ENCODE results near the gene ACTRT2. TPM values are rescaled to one million over a fixed set of nuclear protein-coding genes. Genes with fewer than 3 reads are reported as not detected.

Gene ACTRT2
- total RNA-seq, 2 experiments from 2014 or later = not detected

DNA sequence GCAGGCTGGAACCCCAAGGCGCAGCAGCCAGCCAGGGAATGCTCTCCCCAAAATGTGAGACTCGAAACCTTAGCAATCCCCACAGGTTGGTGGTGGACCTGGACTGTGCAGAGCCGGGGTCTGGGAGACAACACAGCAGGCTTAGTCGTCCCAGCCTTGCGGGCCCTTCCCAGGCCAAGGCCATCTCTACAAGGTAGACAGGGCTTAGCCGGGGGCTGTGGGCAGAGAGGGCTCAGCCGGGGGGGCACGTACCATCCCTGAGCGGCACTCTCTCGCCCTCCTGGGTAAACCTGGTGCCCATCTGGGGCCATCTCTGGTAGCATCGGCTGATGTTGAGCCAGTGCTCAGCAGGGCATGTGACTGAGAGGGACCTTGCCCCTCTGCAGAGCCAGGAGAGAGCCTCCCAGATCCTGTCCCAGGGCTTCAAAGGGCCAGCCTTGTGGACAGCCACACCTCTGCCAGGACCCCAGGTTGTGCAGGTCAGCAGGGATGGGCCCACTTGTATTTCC is 2.2 kb upstream of the ACTRT2 start:
- no peaks in the 10 kb centered on the region for H3K4me1 Mint-ChIP-seq (ENCODE audit: low read depth)
- no peak overlapping the region for H3K27ac Mint-ChIP-seq
- no peaks in the 10 kb centered on the region for H3K36me3 Mint-ChIP-seq (ENCODE audit: low read depth)
- intact Hi-C loops (cut with micrococcal nuclease) = no loop called here
- CTCF ChIA-PET = no interaction called here
- H3K27me3 Mint-ChIP-seq (ENCODE audit: low read depth) = no peaks in the 10 kb centered on the region
- no peak overlapping the region for H3K4me3 Mint-ChIP-seq
- no peak for DNase-seq
- H3K9me3 Mint-ChIP-seq = no peaks in the 10 kb centered on the region

DNA sequence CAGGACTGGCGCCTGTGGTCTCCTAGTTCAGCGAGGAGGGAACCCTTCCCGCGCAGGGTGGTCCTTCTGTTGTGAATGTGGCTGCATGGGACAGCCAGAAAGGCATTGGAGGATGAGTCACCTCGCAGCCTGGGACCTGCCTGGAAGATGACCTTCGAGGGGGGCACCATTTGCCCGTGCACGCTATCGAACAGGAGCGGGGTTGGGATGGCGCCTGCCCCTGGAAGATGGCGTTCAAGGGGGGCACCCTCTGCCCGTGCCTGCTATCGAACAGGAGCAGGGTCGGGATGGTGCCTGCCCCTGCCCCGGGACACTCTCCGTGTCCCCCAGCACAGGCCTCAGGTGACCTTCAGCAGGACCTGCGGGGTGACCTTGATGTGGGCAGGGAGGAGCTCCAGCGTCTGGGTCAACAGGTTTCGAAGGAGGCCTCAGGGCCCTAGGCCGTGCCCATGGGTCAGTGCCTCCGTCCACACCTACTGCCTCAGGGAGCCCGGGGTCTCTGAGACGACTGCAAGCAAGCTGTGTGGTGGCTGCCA is 1.7 kb upstream of the ACTRT2 start:
- H3K36me3 Mint-ChIP-seq (ENCODE audit: low read depth) = no peaks in the 10 kb centered on the region
- no peaks in the 10 kb centered on the region for H3K27me3 Mint-ChIP-seq (ENCODE audit: low read depth)
- H3K27ac Mint-ChIP-seq = no peak overlapping the region
- H3K9me3 Mint-ChIP-seq = no peaks in the 10 kb centered on the region
- no peak overlapping the region for H3K4me3 Mint-ChIP-seq
- CTCF ChIA-PET = no interaction called here
- H3K4me1 Mint-ChIP-seq (ENCODE audit: low read depth) = no peaks in the 10 kb centered on the region
- intact Hi-C loops (cut with micrococcal nuclease) = no loop called here
- DNase-seq = no peak

DNA sequence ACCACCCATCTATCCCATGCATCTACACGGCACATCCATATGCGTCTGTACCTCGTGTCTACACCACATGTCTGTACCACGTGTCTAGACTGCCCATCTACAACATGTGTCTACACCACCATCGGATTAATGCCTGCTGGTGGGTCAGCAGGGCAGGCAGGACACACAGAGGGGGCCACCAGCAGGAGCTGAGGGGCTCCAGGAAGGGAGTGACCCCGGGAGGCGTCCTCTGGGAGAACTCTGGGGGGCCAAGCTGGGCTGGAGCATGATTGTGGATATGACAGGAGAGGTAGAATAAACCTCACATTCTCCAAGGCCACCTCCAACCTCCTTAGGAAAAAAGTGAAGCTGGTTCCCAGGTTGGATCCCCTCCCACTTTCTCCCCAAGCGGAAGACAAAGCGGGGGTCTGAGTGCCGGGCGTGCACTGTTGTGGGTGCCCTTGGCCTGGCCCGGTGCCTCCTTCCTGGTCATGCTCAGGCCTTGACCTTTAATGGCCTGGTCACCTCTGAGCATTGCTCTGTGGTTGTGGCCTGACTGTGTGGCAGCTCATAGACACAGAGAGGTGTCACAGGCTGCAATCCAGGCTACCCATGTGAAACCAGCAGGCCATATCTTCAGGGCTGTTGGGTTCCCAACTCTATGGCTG is 881 bp upstream of the ACTRT2 start:
- no peak for DNase-seq
- H3K4me3 Mint-ChIP-seq = no peak overlapping the region
- CTCF ChIA-PET = no interaction called here
- no peaks in the 10 kb centered on the region for H3K36me3 Mint-ChIP-seq (ENCODE audit: low read depth)
- H3K9me3 Mint-ChIP-seq = no peaks in the 10 kb centered on the region
- H3K27me3 Mint-ChIP-seq (ENCODE audit: low read depth) = no peaks in the 10 kb centered on the region
- no peak overlapping the region for H3K27ac Mint-ChIP-seq
- H3K4me1 Mint-ChIP-seq (ENCODE audit: low read depth) = no peaks in the 10 kb centered on the region
- intact Hi-C loops (cut with micrococcal nuclease) = no loop called here

DNA sequence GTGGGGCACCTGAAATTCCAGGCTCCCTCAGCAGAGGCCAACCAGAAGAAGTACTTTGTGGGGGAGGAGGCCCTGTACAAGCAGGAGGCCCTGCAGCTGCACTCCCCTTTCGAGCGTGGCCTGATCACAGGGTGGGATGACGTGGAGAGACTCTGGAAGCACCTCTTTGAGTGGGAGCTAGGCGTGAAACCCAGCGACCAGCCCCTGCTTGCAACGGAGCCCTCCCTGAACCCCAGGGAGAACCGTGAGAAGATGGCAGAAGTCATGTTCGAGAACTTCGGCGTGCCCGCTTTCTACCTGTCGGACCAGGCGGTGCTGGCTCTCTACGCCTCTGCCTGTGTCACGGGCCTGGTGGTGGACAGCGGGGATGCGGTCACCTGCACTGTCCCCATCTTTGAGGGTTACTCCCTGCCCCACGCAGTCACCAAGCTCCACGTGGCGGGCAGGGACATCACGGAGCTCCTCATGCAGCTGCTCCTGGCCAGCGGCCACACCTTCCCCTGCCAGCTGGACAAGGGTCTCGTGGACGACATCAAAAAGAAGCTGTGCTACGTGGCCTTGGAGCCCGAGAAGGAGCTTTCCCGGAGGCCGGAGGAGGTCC is 634 bp downstream of the ACTRT2 start:
- no peak for DNase-seq
- CTCF ChIA-PET = interaction anchor here (0.7 to 1.0 kb wide), 2 partner anchors 182 to 398 kb away, joined by 3 read pairs; no protein-coding TSS in a partner anchor
- Mint-ChIP-seq H3K27me3 (ENCODE audit: low read depth) (no peaks in the 10 kb centered on the region), H3K27ac (no peak overlapping the region), H3K4me3 (no peak overlapping the region), H3K9me3 (no peaks in the 10 kb centered on the region), H3K36me3 (ENCODE audit: low read depth) (no peaks in the 10 kb centered on the region), H3K4me1 (ENCODE audit: low read depth) (no peaks in the 10 kb centered on the region)
- intact Hi-C loops (cut with micrococcal nuclease) = no loop called here

DNA sequence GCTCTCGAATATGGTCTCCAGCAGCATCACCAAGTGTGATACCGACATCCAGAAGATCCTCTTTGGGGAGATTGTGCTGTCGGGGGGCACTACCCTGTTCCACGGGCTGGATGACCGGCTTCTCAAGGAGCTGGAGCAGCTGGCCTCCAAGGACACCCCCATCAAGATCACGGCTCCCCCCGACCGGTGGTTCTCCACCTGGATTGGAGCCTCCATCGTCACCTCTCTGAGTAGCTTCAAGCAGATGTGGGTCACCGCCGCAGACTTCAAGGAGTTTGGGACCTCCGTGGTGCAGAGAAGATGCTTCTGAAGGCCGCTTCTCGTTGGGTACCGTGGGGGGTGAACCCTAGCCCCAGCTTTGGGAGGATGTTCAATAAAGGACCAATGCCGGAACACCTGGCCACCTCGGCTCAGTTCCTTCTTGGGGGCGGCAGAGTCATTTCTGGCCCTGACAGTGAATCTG is 1.3 kb downstream of the ACTRT2 start:
- CTCF ChIA-PET = interaction anchor here (1.0 kb wide), 1 partner anchor 183 kb away, joined by 3 read pairs; no protein-coding TSS in a partner anchor
- H3K27ac Mint-ChIP-seq = no peak overlapping the region
- H3K36me3 Mint-ChIP-seq (ENCODE audit: low read depth) = no peaks in the 10 kb centered on the region
- no peak overlapping the region for H3K4me3 Mint-ChIP-seq
- DNase-seq = no peak
- H3K27me3 Mint-ChIP-seq (ENCODE audit: low read depth) = no peaks in the 10 kb centered on the region
- H3K9me3 Mint-ChIP-seq = no peaks in the 10 kb centered on the region
- H3K4me1 Mint-ChIP-seq (ENCODE audit: low read depth) = no peaks in the 10 kb centered on the region
- intact Hi-C loops (cut with micrococcal nuclease) = no loop called here

DNA sequence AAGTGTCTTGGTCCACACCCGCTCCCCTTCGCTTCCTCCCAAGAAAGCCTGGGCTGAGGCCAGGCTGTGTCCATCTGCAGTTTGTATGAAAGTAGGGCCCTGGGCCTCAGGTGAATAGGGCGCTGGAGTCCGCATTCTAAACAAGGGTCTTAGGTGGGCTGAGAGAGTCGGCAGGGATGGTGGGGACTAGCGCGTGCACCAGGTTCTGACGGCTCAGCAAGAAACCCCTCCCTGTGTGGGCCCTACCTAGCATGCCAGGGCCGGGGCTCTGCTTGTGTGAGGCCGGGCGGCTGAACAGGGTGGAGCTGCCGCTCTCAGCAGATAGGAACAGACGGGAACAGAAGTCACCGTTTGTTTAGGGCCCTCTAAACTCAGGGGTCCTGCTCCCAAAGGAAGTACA is 1.7 kb downstream of the ACTRT2 start:
- CTCF ChIA-PET = no interaction called here

DNA sequence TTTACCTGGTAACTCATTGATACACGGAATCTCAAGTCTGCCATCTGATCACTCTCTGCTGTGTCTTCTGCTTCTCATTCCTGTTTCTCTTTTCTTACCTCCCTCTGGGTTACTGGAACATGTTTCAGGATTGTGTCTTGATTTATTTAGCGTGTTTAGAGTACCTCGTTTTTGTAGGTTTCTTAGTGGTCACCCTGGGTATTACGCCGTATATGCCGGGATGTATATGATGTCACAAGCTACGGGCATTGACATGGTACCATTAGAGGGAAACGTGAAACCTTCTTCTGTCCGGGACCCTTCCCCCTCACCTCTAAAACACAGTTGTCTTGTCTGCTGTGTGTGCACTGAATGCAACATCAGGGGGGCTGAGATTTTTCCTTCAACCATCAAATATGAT is 2.8 kb downstream of the ACTRT2 start:
- Mint-ChIP-seq H3K27me3 (ENCODE audit: low read depth) (no peaks in the 10 kb centered on the region), H3K9me3 (no peaks in the 10 kb centered on the region), H3K4me3 (no peak overlapping the region), H3K36me3 (ENCODE audit: low read depth) (no peaks in the 10 kb centered on the region), H3K27ac (no peak overlapping the region), H3K4me1 (ENCODE audit: low read depth) (no peaks in the 10 kb centered on the region)
- CTCF ChIA-PET = no interaction called here
- intact Hi-C loops (cut with micrococcal nuclease) = no loop called here
- peak; percentile 4 for DNase-seq

More for the DNA sequence above, 1.7 kb downstream of the ACTRT2 start:
- no peaks in the 10 kb centered on the region for H3K9me3 Mint-ChIP-seq
- DNase-seq = no peak
- no peaks in the 10 kb centered on the region for H3K4me1 Mint-ChIP-seq (ENCODE audit: low read depth)
- no peak overlapping the region for H3K4me3 Mint-ChIP-seq
- intact Hi-C loops (cut with micrococcal nuclease) = no loop called here
- no peaks in the 10 kb centered on the region for H3K36me3 Mint-ChIP-seq (ENCODE audit: low read depth)
- no peak overlapping the region for H3K27ac Mint-ChIP-seq
- H3K27me3 Mint-ChIP-seq (ENCODE audit: low read depth) = no peaks in the 10 kb centered on the region

DNA sequence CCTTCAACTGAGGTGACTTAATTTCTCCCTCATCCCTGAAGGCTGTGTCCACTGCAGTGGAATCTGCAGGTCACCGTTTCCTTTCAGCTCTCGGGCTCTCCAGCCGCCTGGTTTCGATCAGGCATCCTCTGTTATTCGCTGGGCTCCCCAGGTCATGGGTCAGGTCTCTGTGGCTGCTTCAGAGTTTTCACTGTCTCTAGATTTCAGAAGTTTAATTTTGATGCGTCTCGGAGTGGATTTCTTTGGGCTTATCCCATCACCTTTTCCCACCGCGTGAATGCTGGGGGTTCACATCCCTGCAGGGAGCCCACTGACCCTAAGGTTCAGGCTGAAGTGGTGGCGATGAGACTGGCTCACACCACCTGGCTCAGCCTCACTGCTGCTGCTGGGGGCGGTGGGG is 3.3 kb downstream of the ACTRT2 start:
- CTCF ChIA-PET = no interaction called here
- H3K36me3 Mint-ChIP-seq (ENCODE audit: low read depth) = no peaks in the 10 kb centered on the region
- no peaks in the 10 kb centered on the region for H3K4me1 Mint-ChIP-seq (ENCODE audit: low read depth)
- H3K4me3 Mint-ChIP-seq = no peak overlapping the region
- no peaks in the 10 kb centered on the region for H3K9me3 Mint-ChIP-seq
- intact Hi-C loops (cut with micrococcal nuclease) = no loop called here
- H3K27ac Mint-ChIP-seq = no peak overlapping the region
- peak; percentile 1 for DNase-seq
- H3K27me3 Mint-ChIP-seq (ENCODE audit: low read depth) = no peaks in the 10 kb centered on the region

DNA sequence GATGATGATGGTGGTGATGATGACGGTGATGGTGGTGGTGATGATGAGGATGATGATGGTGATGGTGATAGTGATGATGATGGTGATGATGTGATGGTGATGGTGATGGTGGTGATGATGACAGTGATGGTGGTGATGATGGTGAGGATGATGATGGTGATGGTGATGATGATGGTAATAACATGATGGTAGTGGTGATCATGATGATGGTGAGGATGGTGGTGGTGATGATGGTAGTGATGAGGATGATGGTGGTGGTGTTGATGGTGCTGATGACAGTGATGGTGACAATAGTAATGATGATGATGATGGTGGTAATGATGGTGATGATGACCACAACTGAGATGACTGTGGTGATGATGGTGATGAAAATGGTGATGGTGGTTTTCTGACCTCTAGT is 4.9 kb downstream of the ACTRT2 start:
- Mint-ChIP-seq H3K36me3 (ENCODE audit: low read depth) (no peaks in the 10 kb centered on the region), H3K4me1 (ENCODE audit: low read depth) (no peaks in the 10 kb centered on the region), H3K27me3 (ENCODE audit: low read depth) (no peaks in the 10 kb centered on the region), H3K9me3 (no peaks in the 10 kb centered on the region), H3K4me3 (no peak overlapping the region), H3K27ac (no peak overlapping the region)
- no peak for DNase-seq
- intact Hi-C loops (cut with micrococcal nuclease) = no loop called here
- CTCF ChIA-PET = no interaction called here

DNA sequence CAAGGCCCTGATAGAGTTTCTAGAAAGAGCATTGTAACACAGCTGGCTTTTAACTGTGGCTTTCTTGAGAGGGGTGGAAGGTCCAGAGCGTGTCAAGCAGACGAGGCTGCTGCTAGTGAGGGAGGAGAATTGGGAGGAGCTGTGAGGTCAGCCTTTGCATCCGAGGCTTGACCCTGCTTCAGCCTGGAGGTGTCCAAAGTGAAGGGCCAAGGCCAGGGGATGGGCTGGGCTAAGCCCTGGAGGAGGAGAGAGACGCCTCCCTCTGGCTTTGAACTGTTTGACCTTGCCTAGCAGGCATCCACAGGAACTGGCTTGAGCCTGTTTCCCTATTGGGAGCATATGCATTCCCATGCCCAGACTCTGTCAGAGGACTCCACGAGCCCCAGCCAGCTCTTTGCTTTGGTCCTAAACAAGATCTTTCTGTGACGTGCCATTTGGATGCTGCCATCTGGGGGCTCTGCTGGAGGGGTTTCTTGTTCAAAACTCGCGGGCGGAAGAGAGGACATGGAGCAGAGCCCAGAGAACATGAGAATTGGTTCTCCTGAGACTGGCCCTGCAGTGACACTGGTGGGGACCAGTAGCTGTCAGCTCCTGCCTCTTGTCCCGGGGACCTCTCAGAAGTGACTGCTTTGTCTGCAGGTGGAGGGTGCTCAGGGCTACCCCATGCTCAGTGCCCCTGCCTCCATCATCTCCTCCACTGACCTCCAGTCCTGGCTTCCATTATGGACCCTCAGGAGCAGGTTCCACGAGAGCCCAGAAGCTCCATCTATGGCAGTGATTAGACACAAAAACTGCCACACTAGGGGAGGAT is 5.5 kb downstream of the ACTRT2 start:
- CTCF ChIA-PET = no interaction called here
- intact Hi-C loops (cut with micrococcal nuclease) = no loop called here
- Mint-ChIP-seq H3K4me1 (ENCODE audit: low read depth) (no peaks in the 10 kb centered on the region), H3K9me3 (no peaks in the 10 kb centered on the region), H3K27ac (no peak overlapping the region), H3K4me3 (no peak overlapping the region), H3K27me3 (ENCODE audit: low read depth) (no peaks in the 10 kb centered on the region), H3K36me3 (ENCODE audit: low read depth) (no peaks in the 10 kb centered on the region)
- peak; percentile 2 for DNase-seq

DNA sequence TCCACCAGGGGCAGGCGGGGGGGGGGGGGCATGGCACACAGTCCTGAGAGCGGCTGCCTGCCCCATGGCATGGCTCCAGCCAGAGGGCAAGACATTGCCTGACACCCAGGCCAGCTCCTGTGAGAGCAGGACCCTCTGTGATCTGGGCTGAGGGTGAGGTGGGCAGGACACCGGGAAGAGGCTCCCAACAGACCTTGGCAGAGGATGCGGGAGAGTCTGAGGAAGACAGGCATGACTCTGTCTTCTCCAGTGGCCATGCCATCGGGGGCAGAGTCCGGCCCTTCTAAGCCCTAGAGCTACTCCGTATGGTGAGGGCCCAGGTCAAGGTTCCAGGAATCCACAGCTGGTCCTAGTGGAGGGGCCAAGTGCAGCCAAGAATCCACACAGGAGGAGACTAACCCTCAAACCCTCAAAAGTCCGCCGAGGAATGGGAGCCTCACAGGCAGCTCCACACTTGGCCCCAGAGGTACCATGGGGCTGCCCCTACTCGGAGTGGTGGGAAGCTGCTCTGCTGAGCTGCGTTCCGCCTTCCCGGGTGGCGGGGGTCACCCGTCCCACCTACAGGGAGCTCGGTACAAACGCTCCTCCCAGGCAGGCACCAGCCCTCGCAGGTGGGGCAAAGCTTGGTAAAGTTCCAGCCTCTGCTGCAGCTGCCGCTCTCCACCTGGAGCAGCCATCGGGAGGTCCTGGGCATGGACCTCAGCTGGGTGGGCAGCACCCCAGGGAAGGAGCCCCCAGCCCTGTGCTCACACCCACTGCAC is 6.5 kb downstream of the ACTRT2 start:
- no peak overlapping the region for H3K4me3 Mint-ChIP-seq
- CTCF ChIA-PET = no interaction called here
- H3K9me3 Mint-ChIP-seq = no peaks in the 10 kb centered on the region
- no peak overlapping the region for H3K27ac Mint-ChIP-seq
- H3K36me3 Mint-ChIP-seq (ENCODE audit: low read depth) = no peaks in the 10 kb centered on the region
- peaks cover 8% of the 10 kb centered on the region for H3K4me1 Mint-ChIP-seq (ENCODE audit: low read depth)
- no peaks in the 10 kb centered on the region for H3K27me3 Mint-ChIP-seq (ENCODE audit: low read depth)
- no peak for DNase-seq
- intact Hi-C loops (cut with micrococcal nuclease) = no loop called here

Measured in activated naive CD4-positive, alpha-beta T cell treated with anti-CD3 and anti-CD28 coated beads for 36 hours (primary cell).